A673 (cell line): ENCODE data around the gene ANTXRL. TPM values are rescaled to one million over a fixed set of nuclear protein-coding genes. Genes with fewer than 3 reads are reported as not detected.
"Not testable (repeated sequence)": the region's sequence is repeated elsewhere in the genome, so short reads cannot be mapped to it uniquely, and the experiment has no call there.

Experiments
- BruUV-seq: library from RNA; stranded (reverse); fragments of 400-500 nt; replicated peaks from 2 replicates; lab custom pipeline; 2021; lab: Mats Ljungman, UMichigan
- CTCF ChIA-PET: fragments of 300-600 bp; sonication (Branson Sonifier 250); formaldehyde crosslinking; loops from one replicate; lab custom pipeline; 2022; ENCODE audit warnings: antibody characterized with exemption; lab: Charles Lee
- POLR2A ChIA-PET: fragments of 300-600 bp; sonication (Branson Sonifier 250); formaldehyde crosslinking; loops from one replicate; lab custom pipeline; 2022; ENCODE audit warnings: antibody characterized with exemption; ENCODE audit not compliant: low non-redundant PET; lab: Charles Lee
- DNase-seq: peaks from one replicate; pipeline ENCODE4 v3.0.0-alpha.2; 2015; ENCODE audit warnings: low spot score
- H3K27ac ChIP-seq: fragments of 200-600 bp; sonication (generic); 2 replicates; pipeline ENCODE4 v1.5.1; 2016; ENCODE audit warnings: mixed run types, low read depth, mild to moderate bottlenecking, mixed read lengths, antibody characterized with exemption, low read length; ENCODE audit not compliant: poor library complexity, severe bottlenecking
- H3K27me3 ChIP-seq: fragments of 200-600 bp; sonication (generic); replicated peaks from 2 replicates; pipeline ENCODE4 v1.6.1; 2017; ENCODE audit warnings: mixed run types, low read depth, mild to moderate bottlenecking, mixed read lengths, antibody characterized with exemption, low read length; ENCODE audit not compliant: insufficient read depth, poor library complexity
- H3K36me3 ChIP-seq: fragments of 200-600 bp; sonication (generic); 2 replicates; pipeline ENCODE4 v1.6.1; 2016; ENCODE audit warnings: mixed run types, mild to moderate bottlenecking, mixed read lengths, antibody characterized with exemption, low read length; ENCODE audit not compliant: insufficient read depth, poor library complexity, severe bottlenecking
- H3K4me1 ChIP-seq: fragments of 200-600 bp; sonication (generic); 2 replicates; pipeline ENCODE4 v1.6.1; 2017; ENCODE audit warnings: mixed run types, mild to moderate bottlenecking, mixed read lengths, antibody characterized with exemption, low read length; ENCODE audit not compliant: insufficient read depth, poor library complexity, severe bottlenecking
- H3K4me3 ChIP-seq: fragments of 200-600 bp; sonication (generic); 2 replicates; pipeline ENCODE4 v1.5.1; 2016; ENCODE audit warnings: low read depth, mixed run types, mild to moderate bottlenecking, mixed read lengths, low read length; ENCODE audit not compliant: poor library complexity, severe bottlenecking
- H3K9me3 ChIP-seq: fragments of 200-600 bp; sonication (generic); 2 replicates; pipeline ENCODE4 v1.6.1; 2016; ENCODE audit warnings: mixed run types, low read depth, mild to moderate bottlenecking, mixed read lengths, antibody characterized with exemption, low read length; ENCODE audit not compliant: poor library complexity, severe bottlenecking
- CTCF ChIP-seq: fragments of 300-800, 200-600 bp; sonication (generic); conservative IDR thresholded peaks from 2 replicates; pipeline ENCODE4 v1.5.1; 2017; ENCODE audit warnings: low read depth, mild to moderate bottlenecking, antibody characterized with exemption, low read length, moderate library complexity, mixed read lengths
- EZH2 ChIP-seq: fragments of 200-600 bp; sonication (generic); IDR thresholded peaks from 2 replicates; pipeline ENCODE4 v1.6.1; 2017; ENCODE audit warnings: borderline replicate concordance, low read depth, mild to moderate bottlenecking, mixed read lengths, antibody characterized with exemption, low read length; ENCODE audit not compliant: poor library complexity, severe bottlenecking
- intact Hi-C: fragments of 100-400 bp; cut with micrococcal nuclease; formaldehyde crosslinking; loops from one replicate; pipeline ENCODE4 v1.10.0; 2022; ENCODE audit not compliant: unreplicated experiment
- total RNA-seq: library from RNA; stranded (reverse); gene quantifications from 2 replicates; pipeline ENCODE4 v1.2.3, GENCODE V29; 2021

Gene ANTXRL
- total RNA-seq, 1 experiment from 2014 or later, result not detected

- Histone ChIP-seq H3K9me3 (no peaks in the 10 kb centered on the region), H3K27me3 (no peaks in the 10 kb centered on the region), H3K4me3 (no peak overlapping the region), H3K4me1 (no peaks in the 10 kb centered on the region), H3K36me3 (no peaks in the 10 kb centered on the region), H3K27ac (no peak overlapping the region)
- intact Hi-C loops, result no loop called here
- POLR2A ChIA-PET, result no interaction called here
- no peak for TF ChIP-seq CTCF
- TF ChIP-seq EZH2, result no peak
- CTCF ChIA-PET, result no interaction called here
- BruUV-seq, result no TSS peak
- DNase-seq, result no peak
Measured at GRCh38 chr10:46293832-46294640, 7.2 kb downstream of the ANTXRL start.

GRCh38 chr10:46294641-46295220 lies 7.9 kb downstream of the ANTXRL start:
- CTCF ChIA-PET, result no interaction called here
- Histone ChIP-seq H3K4me1 (no peaks in the 10 kb centered on the region), H3K27me3 (no peaks in the 10 kb centered on the region), H3K4me3 (no peak overlapping the region), H3K36me3 (no peaks in the 10 kb centered on the region), H3K9me3 (no peaks in the 10 kb centered on the region), H3K27ac (no peak overlapping the region)
- POLR2A ChIA-PET, result no interaction called here
- BruUV-seq, result no TSS peak
- intact Hi-C loops, result no loop called here
- no peak for DNase-seq
- TF ChIP-seq CTCF (no peak), EZH2 (no peak)

GRCh38 chr10:46295350-46296010 lies 8.7 kb downstream of the ANTXRL start:
- H3K4me3 ChIP-seq, H3K27ac ChIP-seq, CTCF ChIA-PET, DNase-seq, H3K27me3 ChIP-seq, POLR2A ChIA-PET, H3K9me3 ChIP-seq, H3K4me1 ChIP-seq, H3K36me3 ChIP-seq, intact Hi-C loops, BruUV-seq: not testable (repeated sequence)

- H3K27me3 ChIP-seq, CTCF ChIA-PET, DNase-seq, BruUV-seq, H3K27ac ChIP-seq, H3K4me3 ChIP-seq, H3K9me3 ChIP-seq, intact Hi-C loops, H3K4me1 ChIP-seq, H3K36me3 ChIP-seq, POLR2A ChIA-PET: not testable (repeated sequence)
Measured at GRCh38 chr10:46296086-46296485, 9.3 kb downstream of the ANTXRL start.
